NOMO-1 treated with dmso at 0.1 percent for 144 hours (cell line): ENCODE results near the gene GUF1.
A peak's percentile ranks its signal among the peaks of the same experiment; 100 is the strongest.
"Not testable (repeated sequence)": the region's sequence is repeated elsewhere in the genome, so short reads cannot be mapped to it uniquely, and the experiment has no call there.

Experiments
- DNase-seq: peaks from one replicate; lab custom pipeline; 2025; ENCODE audit not compliant: unreplicated experiment; lab: John Stamatoyannopoulos, UW

Gene GUF1

GRCh38 chr4:44704673-44705072, 26.5 kb downstream of the GUF1 start:
- DNase-seq: no peak

GRCh38 chr4:44713125-44713524, 34.9 kb downstream of the GUF1 start:
- DNase-seq: no peak

- DNase-seq: no peak
These were observed 38.4 kb downstream of the GUF1 start for GRCh38 chr4:44716597-44716996.

GRCh38 chr4:44720371-44720770, 42.2 kb downstream of the GUF1 start:
- DNase-seq: no peak

GRCh38 chr4:44722001-44722400, 43.8 kb downstream of the GUF1 start:
- no peak for DNase-seq

GRCh38 chr4:44725166-44725565, 46.9 kb downstream of the GUF1 start:
- no peak for DNase-seq

- DNase-seq: no peak
These were observed 47.5 kb downstream of the GUF1 start for GRCh38 chr4:44725726-44726037.

- peak; percentile 74 for DNase-seq
These were observed 48.0 kb downstream of the GUF1 start, which contains the start of gene GNPDA2 for GRCh38 chr4:44726038-44726871. TSS of gene GNPDA2 (minus strand) at chr4:44726556. CDS start at chr4:44722207, 4,349 bp downstream.

- no peak for DNase-seq
These were observed 49.3 kb downstream of the GUF1 start for GRCh38 chr4:44727471-44727870.

- DNase-seq: not testable (repeated sequence)
These were observed 50.5 kb downstream of the GUF1 start for GRCh38 chr4:44728694-44729093.

- DNase-seq: peak; percentile 17
These were observed 58.7 kb downstream of the GUF1 start for GRCh38 chr4:44736900-44737299.

- DNase-seq: no peak
These were observed 60.4 kb downstream of the GUF1 start for GRCh38 chr4:44738615-44739014.

- DNase-seq: no peak
These were observed 62.0 kb downstream of the GUF1 start for GRCh38 chr4:44740201-44740600.
